ENCODE measurements around the gene ACTG1.
A peak's percentile ranks its signal among the peaks of the same experiment; 100 is the strongest.

ACTG1 gene

GRCh38 chr17:81510785-81511553 is 1.6 kb downstream of the ACTG1 start:
- H3K4me3 ChIP-seq (ENCODE audit: low read depth, low read length), result peak overlapping the region; percentile 61
- TF ChIP-seq CTCF (IDR thresholded peaks at IDR 0.05; ENCODE audit: borderline replicate concordance, insufficient read depth, low read depth, low read length), result no peak

- H3K4me3 ChIP-seq (ENCODE audit: low read depth, low read length), result peak overlapping the region; percentile 61
- TF ChIP-seq CTCF (IDR thresholded peaks at IDR 0.05; ENCODE audit: borderline replicate concordance, insufficient read depth, low read depth, low read length), result no peak
Observed at GRCh38 chr17:81509972-81510784, 2.4 kb downstream of the ACTG1 start.

GRCh38 chr17:81509207-81509971 is 3.2 kb downstream of the ACTG1 start:
- peak overlapping the region; percentile 61 for H3K4me3 ChIP-seq (ENCODE audit: low read depth, low read length)

GRCh38 chr17:81508639-81509206 is 3.9 kb downstream of the ACTG1 start:
- no peak for TF ChIP-seq CTCF (IDR thresholded peaks at IDR 0.05; ENCODE audit: borderline replicate concordance, insufficient read depth, low read depth, low read length)
- peak overlapping the region; percentile 61 for H3K4me3 ChIP-seq (ENCODE audit: low read depth, low read length)

More at GRCh38 chr17:81509207-81509971, 3.2 kb downstream of the ACTG1 start:
- no peak for TF ChIP-seq CTCF (IDR thresholded peaks at IDR 0.05; ENCODE audit: borderline replicate concordance, insufficient read depth, low read depth, low read length)

GRCh38 chr17:81503619-81504018 is 9.0 kb downstream of the ACTG1 start:
- no peak for TF ChIP-seq CTCF (IDR thresholded peaks at IDR 0.05; ENCODE audit: borderline replicate concordance, insufficient read depth, low read depth, low read length)
- H3K4me3 ChIP-seq (ENCODE audit: low read depth, low read length), result no peak overlapping the region

- H3K4me3 ChIP-seq (ENCODE audit: low read depth, low read length), result no peak overlapping the region
- no peak for TF ChIP-seq CTCF (IDR thresholded peaks at IDR 0.05; ENCODE audit: borderline replicate concordance, insufficient read depth, low read depth, low read length)
Observed at GRCh38 chr17:81502471-81503017, 10.1 kb downstream of the ACTG1 start.

Data from GM12875 (cell line).